UCSD-AML1 (cell line): Measurements from ENCODE around the gene CRYBA4.

ENCODE experiments used
- DNase-seq: peaks from one replicate; lab custom pipeline; 2025; ENCODE audit not compliant: unreplicated experiment; lab: John Stamatoyannopoulos, UW

Gene CRYBA4

DNA sequence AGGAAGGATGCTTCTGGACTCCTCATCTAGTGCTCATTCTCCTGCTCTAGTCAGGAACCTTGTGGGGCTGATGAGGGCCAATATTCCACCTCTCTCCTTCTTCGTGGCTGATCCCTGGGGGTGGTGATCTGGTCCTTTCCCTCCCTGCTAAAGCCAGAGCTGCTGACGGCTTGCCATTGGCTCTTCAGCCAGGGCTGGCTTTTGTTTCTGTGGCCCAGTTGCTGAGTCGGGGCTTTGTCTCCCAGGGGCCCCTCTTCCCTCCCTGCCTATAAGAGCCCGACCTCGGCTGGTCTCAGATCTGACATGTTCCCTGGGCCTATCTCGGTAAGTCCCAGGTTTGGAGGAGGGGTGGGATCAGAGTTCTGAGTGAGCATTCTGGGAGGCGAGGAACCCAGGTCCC is at the start of gene CRYBA4:
CRYBA4 (plus strand) TSS at position 301 of the 400 bp plus-strand sequence. CDS start 634 bp downstream, outside the sequence.
- DNase-seq: no peak

DNA sequence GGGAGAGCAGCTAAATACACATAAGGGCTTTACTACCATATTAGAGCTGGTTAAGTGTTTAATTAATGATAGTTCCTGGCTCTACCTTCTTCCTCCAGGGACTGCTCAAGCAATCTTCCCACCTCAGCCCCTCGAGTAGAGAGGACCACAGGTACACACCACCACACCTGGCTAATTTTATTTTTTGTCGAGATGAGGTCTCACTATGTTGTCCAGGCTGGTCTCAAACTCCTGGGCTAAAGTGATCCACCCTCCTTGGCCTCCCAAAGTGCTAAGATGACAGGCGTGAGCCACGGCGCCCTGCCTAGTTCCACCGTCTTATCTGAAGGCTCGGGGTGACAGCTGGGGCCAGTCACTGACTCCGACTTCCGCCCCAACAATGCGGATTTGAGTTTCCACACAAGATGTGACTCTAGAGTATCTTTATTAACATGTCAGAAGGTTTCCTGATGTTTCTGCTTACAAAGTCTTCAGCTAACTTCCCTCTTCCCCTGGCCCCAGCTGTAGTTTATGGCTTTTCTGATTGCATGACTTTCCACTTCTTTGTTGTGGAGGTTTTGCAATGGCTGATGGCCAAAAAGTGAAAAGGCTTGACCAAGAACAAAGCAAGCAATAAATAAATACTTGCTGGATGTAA is 48.6 kb upstream of the CRYBA4 start:
- DNase-seq: peak; percentile 84

DNA sequence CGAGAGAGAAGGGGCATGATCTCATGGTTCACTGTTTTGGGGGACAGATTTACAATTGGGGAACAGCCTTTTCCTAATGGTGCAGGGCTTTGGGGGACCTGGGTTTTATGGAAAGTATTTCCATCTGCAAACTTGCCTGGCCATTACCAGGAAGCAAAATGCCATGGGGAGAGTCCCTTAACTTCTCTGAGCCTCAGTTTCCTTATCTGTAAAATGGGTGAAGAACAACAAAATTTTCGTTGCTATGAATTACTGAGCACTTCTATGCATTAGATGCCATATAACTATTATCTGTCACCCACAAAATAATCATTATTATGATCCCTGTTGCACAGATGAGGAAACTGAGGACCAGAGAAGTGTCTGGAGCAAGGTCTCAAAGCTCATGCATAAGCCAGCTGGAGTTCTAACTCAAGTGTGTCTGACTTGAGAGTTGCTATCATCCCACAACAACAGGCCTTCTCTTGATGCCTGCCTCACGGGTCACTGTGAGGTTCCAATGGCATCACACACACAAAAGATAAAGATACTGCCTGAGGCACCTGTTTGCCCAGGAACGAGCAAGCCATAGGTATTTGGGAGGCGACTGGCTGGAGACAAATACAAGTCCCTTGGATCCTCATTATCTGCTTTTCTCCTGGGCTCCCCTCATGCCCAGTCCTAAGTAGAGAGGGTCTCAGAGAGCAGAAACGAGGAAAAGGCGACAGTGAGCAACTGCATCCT is 47.6 kb upstream of the CRYBA4 start:
- DNase-seq: no peak

DNA sequence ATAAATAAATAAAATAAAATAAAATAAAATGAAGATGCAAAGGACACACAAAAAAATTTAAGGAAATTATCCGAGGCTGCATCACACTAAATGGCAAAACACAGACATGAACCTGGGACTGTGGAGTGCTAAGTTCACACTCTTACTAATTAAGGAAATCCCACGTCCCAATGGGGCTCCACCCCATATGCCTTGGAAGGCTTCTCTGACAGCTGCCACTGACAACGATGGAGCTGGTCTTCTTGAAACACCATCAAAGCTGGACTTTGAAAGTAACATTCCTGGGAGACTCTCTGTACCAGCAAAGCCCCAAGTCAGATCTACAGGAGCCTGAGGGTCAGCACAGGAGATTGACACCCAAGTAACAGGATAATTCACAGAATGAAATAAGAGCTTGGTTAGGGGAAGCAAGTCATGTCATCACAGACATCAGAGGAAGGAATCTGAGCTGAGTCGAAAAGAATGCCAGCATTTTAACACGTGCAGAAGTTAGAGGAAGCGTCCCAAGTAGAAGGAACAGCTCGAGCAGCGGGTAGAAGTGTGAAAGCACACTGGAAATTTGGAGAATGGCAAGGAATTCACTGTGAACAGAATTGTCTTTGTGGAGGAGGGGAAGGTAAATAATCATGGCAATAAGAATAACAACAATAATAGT is 45.6 kb upstream of the CRYBA4 start:
- no peak for DNase-seq

DNA sequence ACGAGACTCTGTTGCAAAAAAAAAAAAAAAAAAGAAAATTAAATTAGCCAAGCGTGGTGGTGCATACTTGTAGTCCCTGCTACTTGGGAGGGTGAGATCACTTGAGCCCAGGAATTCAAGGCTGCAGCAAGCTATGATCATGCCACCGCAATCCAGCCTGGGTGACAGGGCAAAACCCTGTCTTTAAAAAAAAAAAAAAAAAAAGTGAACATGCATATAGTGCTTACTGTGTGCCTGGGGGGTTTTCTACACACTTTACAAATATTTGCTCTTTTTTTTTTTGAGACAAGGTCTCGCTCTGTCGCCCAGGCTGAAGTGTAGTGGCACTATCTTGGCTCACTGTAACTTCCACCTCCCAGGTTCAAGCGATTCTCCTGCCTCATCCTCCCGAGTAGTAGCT is 44.7 kb upstream of the CRYBA4 start:
- DNase-seq: no peak

DNA sequence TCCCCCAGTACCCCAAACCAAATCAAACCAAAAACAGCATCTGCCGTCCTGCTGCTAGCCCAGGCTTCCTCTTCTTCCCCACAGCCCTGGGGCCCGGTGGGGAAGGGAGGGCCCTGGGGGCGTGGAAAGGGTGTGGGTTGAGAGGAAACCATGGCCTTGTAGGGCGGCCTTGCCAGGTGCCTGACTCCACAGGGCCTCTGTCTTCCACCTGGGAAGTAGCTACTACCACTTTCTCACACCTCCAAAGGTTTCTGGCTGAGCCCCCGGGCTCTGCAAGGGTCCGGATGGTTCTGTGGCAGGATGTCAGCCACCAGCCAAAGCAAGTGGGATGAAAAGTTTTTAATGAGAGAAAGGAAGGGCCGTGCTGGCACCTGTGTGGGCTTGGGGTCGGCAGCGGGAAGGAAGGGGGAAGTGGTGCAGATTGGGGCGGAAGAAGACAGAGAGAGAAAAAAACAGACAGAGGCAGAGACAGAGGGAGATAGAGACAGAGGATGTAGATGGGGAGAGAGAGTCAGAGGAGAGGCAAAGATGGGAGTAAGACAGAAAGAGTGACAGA is 42.4 kb upstream of the CRYBA4 start:
- peak; percentile 75 for DNase-seq

DNA sequence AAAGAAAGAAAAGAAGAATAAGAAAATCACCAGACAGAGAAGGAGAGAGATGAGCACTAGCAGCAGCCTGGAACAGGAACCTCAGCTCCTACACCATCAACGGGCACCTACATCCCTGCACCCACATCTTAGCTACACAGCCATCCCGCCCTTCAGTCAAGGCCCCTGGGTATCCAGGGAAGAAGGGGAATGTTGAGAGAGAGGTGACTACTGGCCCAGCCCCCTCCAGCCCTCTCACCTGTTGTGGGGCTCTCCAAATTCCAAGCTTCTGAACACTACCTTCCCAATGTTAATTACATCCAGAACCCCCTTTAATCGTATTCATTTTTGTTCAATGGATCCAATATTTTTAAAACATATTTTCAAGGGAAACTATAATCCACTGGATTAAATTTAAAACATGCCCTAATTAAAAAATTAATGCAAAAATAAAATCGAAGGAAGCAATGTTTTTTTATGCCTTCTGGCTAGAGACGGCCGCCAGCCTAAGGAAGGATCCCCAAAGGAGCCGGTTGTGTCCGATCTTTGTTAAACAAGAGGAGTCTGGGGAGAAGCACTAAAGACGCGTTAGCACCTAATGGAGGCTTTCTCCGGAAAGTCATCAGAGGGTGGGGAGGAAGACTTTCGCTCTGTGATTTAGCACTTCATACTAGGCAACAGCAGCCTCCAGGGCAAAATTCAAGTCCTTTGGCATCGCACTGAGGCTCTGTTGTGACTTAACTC is 41.4 kb upstream of the CRYBA4 start:
- DNase-seq: no peak

DNA sequence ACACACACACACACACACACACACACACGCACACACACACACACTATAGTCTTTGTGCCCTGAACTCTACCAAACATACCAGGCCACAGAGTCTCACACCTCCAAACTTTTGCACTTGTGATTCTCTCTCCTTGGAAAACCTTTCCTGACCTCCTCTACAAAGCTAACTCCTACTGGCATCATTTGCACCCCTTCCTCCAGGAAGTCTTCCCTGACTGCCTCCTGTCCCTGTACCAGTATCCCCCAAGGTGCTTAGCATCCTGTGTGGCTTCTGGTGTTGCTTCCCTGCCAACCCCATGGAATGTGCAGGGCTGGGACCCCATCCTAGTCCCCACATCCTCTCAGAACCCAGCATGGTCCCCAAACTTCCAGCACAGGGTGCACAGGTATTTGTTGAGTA is 40.7 kb upstream of the CRYBA4 start:
- DNase-seq: no peak

DNA sequence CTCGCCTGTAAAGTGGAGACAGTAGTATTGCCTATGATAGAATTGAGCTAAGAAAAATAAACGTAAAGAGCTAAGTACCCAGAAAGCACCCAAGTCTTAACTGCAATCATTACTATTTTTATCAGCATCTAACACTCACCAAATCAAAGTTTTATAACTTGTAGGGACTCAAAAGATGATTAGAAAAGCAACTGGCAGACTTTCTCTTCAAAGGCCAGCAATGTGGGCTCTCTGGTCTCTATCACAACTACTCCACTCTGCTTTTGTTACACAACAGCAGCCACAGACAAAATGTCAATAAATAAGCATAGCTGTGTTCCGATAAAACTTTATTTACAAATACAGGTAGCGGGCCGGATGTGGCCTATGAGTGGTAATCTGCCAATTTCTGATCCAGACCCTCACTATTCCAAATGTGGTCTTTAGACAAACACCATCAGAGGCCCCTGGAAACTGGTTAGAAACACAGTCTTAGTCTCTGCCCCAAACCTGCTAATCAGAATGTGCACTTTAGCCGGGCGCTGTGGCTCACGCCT is 40.1 kb upstream of the CRYBA4 start:
- no peak for DNase-seq

DNA sequence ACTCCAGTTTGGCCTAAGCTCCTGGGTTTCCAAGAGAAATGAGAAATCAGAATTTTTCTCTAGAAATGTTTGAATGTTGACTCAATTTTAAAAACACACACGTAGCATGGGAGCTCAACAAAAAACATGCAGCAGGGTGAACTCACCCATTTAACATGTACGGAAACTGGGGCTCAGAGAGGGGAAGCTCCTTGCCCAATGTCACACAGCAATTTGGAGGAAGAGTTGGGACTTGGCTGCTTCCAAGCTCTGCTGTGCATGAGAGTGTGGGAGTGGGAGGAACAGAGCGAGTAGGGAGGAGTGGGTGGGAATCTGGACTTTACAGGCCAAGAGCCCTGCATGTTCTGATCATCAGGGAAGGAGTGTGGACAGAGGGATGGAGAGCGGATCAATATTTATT is 37.8 kb upstream of the CRYBA4 start:
- no peak for DNase-seq

DNA sequence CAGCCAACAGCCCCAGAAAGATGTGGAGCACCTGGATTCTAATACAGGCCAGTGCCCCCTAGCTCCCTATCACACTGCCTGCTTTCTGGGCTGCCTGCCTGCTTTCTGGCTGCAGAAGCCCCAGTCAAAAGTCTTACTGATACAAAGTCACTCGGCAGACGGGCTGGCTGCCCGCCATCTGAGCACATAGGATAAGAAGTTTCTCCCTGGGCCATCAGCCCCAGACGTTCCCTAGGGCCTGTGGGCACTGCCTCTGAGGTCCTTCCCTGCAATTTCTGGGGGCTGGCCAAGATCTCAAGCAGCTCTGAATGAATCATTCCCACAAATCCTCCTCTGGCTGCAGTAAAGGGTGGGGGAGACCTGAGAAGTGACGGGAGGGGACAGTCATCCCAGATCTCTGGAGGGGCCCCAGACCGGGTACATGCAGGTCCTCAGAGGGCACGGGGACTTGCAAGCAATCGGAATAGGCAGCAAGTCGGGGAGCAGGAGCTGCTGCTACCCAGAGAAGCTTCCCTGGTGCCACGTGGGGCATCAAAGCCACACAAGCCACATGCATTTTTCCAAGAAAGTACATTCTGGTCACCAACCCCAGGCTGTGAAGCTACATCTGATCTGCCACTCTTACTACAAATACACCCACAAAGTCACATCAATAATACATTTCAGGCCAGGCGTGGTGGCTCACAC is 36.5 kb upstream of the CRYBA4 start:
- DNase-seq: no peak

DNA sequence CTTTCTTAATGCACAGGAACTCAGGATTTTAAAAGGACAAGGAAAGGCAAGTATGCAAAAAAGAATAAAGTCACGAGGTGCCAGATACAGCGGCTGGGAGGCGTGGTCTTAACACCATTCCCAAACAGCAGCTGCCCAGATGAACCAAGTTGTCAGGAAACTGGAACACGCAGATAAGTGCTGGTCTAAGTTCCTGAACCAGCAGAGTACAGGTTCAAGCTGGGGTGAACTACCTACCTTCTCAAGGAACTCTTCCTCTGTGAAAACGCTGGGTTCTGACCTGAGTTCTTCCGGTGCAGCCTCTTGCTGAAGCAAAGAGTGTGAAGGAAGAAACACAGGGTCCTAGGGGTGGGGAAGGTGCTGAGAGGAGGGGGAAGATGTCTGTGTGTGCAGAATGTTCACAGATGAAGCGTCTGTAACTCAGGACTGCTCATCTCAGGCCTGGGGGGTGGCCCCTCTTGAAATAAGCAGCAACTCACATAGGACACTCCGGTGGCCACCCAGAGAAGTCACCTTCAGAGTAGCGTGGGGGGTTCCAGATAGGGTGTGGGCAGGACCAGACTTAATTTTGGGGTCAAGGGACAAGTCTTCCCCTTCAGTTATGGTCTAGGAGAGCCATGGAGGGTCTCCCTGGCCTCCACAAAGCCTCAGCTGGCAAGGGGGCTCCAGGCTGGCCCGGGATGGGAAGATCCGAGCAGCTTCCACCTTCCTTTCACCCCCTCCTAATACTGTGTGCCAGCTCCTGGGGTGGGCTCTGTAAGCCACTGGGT is 35.0 kb upstream of the CRYBA4 start:
- peak; percentile 53 for DNase-seq

DNA sequence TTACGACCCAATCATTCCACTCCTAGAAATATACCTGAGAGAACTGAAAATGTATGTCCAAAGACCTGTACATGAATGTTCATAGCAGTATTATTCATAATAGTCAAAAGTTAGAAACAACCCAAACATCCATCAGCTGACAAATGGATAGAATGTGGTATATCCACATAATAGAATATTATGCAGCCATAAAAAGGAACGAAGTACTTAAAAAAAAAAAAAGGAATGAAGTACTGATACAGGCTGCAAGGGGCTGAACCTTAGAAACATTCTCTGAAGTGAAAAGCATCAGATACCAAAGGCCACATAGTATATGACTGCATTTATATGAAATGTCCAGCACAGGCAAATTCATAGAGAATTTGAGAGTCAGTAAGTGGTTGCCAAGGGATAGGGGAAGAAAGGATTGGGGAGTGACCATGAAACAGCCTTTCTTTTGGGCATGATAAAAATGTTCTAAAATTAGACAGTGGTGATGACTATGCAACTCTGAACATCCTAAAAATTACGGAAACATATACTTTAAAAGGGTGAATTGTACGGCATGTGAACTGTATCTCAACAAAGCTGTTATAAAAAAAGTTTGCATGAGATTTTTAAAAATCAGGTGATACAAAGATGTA is 33.7 kb upstream of the CRYBA4 start:
- DNase-seq: no peak

DNA sequence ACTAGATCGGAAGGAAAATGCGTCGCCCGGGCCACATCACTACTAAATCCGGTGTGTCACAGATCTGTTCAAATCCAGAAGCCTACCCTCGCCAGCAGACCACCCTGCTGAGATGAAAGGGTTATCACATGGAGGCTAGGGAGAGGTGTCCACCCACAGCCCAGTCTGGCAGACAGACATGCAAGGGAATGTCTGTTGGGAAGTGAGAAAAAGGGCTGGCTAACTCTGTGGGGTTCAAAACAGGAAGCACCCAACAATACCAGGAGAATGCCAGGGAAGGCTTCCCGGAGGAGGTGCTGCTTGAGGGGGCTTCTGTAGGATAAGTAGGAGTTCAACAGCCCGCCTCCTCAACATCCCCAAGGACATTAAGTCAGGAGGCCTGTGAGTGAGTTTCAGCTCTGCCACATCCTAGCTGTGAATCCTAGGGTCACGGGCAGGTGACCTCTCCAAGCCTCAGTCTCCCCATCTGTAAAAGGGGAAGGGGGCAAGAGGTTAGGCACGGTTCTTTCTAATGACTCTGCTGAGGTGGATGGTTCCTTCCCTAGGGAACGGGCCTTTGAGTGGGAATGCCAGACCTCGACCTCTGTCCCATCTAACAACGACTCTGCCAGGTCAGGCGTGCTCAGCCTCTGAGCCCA is 32.9 kb upstream of the CRYBA4 start:
- DNase-seq: peak; percentile 47

DNA sequence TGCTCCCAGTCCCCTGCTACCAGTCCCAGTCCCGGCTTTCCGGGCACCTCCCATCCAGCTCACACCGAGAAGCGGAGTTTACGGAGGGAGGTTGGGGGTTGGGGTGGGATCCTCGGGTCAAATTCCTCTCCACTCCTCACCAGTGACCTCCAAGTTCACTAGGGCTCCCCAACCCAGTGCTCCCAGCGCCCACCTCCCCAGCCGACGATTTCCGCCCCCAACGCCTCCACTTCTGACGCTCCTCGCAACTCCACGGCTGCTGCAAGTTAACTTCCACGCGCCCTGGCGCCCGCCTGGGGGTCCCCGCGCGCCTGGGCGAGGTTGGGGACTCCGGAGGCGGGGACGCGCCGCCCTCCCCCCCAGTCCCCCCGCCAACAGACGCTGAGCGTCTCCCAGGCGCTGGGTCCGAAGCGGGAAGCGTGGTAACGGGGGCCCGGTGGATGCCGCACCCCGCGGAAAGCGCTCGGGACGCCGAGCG is 32.4 kb upstream of the CRYBA4 start:
- peak; percentile 47 for DNase-seq

DNA sequence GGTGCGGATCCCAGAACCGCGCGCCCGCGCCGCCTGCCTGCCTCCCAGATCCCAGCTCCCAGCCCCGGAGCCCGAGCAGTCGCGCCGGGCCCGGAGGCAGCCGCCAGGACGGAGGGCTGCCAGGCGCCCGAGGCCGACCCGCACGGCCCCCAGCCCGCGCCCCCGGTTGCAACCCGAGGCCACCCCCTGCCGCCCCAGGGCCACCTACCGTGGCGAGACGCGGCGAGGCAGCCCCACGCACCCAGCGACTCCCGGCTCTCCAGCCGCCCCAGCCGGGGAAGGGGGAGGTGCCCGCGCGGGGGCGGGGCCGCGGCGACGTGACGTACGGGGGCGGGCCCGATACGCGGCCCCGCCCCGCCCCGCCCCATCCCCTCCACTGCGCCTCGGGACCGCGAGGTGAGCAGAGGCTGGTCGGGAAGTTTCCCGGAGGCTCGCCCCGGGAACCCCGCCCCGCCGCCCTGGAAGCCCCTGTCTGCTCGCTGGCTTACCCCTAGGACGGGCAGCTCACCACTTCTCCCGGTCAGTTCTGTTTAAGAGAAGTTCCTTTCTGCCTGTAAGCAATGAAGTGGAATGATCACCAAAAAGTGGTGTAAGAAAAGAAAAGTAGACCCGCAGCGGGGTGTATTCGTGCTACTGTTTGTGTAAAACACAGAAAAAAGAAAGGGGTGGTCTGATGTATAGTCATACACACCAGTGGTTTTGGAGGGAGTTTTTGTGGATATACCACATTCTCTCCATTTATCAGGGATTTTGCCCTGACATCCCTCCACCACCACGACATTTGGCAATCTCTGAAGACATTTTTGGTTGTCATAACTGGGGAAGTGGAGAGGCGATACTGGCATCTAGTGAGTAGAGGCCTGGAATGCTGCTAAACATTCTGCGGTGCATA is 31.7 kb upstream of the CRYBA4 start, which contains the start of gene TPST2:
TPST2 (minus strand) TSS at position 288 of the 892 bp plus-strand sequence. CDS start 48,502 bp downstream, outside the sequence.
- DNase-seq: peak; percentile 89

DNA sequence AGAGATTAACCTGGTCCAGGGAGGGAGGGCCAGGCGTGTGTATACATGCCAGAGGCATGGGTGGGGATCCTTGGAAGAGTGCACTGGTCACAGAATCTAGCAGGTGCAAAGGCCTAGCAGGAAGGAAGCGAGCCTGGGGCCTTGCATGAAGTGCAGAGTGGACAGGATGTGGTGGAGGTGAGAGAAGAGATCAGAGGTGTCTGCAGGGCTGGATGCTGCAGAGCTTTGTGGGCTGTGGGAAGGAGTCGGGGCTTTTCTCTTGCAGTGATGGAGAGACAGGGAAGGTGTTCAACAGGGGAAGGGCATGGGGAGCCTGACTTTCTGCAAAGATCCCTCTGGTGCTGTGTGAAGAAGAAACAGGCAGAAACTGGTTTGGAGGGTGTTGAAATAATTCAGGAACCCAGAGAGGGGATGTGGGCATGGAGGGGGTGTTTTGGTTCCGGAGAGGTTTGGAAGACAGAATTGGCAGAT is 29.3 kb upstream of the CRYBA4 start:
- DNase-seq: peak; percentile 37
